Measurements from ENCODE around the gene PBX4.

DNA sequence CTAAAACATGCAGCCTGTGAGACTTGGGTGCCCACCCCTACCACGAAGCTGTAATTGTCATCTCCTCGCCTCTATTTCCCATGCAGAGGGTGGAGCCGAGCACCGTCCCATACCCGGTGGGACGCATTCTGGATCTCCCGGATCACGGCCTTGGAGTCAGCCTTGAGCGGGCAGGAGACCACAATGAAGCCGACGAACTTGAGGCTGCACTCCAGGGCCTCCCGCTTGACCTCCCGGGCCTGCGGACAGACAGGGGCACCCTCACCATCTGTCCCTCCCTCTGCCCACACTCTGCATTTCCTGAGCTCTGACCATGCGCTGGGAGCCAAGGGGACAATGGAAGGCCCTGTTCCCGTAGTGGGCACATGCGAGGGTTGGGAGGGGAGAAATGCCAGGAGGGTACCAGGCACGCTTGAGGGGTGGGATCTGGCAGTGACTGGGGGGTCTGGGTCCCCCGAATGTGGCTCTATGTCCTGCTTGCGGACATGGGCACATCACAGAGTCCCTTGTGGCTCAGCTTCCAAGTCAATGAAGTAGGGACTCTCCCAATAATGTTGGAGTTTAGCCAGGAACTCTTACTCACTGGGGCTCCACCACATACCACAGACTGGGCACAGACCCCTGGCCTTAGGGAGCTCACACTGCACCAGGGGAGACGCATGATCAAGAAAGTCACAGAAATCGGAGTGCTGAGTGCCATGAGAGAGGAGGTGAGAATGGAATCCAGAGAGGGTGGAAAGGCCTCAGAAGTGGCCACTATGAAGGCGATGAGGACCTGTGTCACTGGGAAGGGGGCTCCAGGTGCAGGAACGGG is 34.2 kb upstream of the PBX4 start:
- TF ChIP-seq, protein P1, sequence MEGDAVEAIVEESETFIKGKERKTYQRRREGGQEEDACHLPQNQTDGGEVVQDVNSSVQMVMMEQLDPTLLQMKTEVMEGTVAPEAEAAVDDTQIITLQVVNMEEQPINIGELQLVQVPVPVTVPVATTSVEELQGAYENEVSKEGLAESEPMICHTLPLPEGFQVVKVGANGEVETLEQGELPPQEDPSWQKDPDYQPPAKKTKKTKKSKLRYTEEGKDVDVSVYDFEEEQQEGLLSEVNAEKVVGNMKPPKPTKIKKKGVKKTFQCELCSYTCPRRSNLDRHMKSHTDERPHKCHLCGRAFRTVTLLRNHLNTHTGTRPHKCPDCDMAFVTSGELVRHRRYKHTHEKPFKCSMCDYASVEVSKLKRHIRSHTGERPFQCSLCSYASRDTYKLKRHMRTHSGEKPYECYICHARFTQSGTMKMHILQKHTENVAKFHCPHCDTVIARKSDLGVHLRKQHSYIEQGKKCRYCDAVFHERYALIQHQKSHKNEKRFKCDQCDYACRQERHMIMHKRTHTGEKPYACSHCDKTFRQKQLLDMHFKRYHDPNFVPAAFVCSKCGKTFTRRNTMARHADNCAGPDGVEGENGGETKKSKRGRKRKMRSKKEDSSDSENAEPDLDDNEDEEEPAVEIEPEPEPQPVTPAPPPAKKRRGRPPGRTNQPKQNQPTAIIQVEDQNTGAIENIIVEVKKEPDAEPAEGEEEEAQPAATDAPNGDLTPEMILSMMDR (tag by site-specific recombination; IDR thresholded peaks at IDR 0.05) = no peak
- no peak for TF ChIP-seq KLF10 (tag by site-specific recombination; IDR thresholded peaks at IDR 0.05)
- no peak for TF ChIP-seq ZNF23 (tag by site-specific recombination; IDR thresholded peaks at IDR 0.05; ENCODE audit: borderline replicate concordance)
- TF ChIP-seq TSHZ1 (tag by site-specific recombination; IDR thresholded peaks at IDR 0.05; ENCODE audit: borderline replicate concordance) = no peak
- TF ChIP-seq ZBTB7A (tag by site-specific recombination; IDR thresholded peaks at IDR 0.05; ENCODE audit: low read depth) = no peak
- no peak for TF ChIP-seq ZBTB8A (tag by site-specific recombination; IDR thresholded peaks at IDR 0.05)
- TF ChIP-seq ZNF600 (tag by site-specific recombination; IDR thresholded peaks at IDR 0.05) = no peak
- TF ChIP-seq ZBTB10 (tag by site-specific recombination; IDR thresholded peaks at IDR 0.05) = no peak
- no peak for TF ChIP-seq ZNF830 (tag by site-specific recombination; IDR thresholded peaks at IDR 0.05; ENCODE audit: low read depth)
- no peak for TF ChIP-seq ZNF449 (tag by site-specific recombination; IDR thresholded peaks at IDR 0.05)
- TF ChIP-seq ZNF202 (tag by site-specific recombination; IDR thresholded peaks at IDR 0.05; ENCODE audit: borderline replicate concordance) = no peak
